ENCODE results near the gene ZNF292.
A peak's percentile ranks its signal among the peaks of the same experiment; 100 is the strongest.
"Not testable (repeated sequence)": the region's sequence is repeated elsewhere in the genome, so short reads cannot be mapped to it uniquely, and the experiment has no call there.

Gene ZNF292

GRCh38 chr6:87154993-87155841 lies at the start of gene ZNF292:
TSS of gene ZNF292 (plus strand) at chr6:87155565. CDS start at chr6:87155592, 27 bp downstream.
- peak; percentile 97 for DNase-seq

DNA sequence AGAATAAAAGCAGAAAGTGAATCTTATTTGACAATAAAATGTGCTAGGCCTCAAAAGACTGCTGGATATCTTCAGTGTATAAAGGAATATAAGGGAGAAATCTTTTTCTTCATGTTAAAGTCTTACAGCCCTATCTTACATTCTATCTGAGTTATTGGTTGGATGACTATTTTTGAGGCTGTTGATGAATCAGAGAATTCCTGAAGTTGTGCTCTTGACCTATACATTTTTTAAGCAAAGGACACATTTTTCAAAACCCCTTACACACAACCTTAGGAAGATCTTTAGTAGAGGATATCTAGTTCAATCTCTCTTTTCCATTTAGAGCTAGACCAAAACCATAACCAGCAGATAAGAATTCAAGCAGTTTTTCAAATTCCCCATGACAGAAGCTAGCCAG lies 49.5 kb upstream of the ZNF292 start:
- no peak for DNase-seq

DNA sequence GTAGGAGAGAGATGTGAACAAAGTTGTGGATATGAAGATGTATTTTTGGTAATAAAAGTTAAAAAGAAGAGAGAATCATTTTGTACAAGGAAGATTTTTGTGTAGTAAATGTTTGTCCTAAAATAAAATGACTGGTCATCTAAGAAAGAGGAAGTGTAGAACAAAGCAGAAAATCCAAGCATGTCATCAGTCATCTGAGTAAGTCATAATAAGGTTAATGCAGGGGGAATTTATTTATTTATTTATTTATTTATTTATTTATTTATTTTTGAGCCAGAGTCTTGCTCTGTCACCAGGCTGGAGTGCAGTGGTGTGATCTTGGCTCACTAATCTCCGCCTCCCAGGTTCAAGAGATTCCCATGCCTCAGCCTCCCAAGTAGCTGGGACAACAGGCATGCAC lies 44.7 kb upstream of the ZNF292 start:
- DNase-seq, result no peak

DNA sequence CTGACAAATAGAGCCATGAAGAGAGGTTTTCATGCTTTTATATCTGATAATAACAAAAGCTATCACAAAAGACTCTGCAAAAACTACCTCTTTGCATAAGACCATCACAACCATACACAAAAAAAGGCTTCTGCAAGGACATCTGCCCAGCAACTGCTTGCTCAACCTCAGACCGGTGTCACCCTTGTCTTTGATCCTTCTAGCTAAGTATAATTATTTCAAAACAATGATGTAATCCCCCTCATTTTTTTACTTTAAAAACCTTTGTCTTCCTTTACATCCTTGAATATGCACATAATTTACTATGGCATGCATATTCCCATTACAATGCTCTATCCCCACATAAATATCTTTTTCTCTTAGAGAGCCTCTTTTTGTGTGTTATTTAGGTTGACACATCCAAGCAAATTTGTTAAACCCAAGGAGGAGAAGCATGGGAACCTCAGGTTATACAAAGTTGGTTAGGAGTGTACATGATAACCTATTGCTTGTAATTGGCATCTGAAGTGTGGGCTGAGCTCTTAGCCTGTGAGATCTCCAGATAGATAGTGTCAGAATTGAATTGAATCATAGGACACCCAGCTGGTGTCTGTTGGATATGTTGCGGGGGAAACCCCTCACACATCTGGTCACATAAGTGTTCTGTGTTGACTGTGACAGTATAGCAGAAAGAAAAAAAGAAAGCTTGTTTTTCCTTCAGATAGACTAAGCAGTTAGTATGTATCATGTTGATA lies 39.8 kb upstream of the ZNF292 start:
- no peak for DNase-seq

- no peak for DNase-seq
These were observed 38.4 kb upstream of the ZNF292 start for GRCh38 chr6:87116922-87117321.

DNA sequence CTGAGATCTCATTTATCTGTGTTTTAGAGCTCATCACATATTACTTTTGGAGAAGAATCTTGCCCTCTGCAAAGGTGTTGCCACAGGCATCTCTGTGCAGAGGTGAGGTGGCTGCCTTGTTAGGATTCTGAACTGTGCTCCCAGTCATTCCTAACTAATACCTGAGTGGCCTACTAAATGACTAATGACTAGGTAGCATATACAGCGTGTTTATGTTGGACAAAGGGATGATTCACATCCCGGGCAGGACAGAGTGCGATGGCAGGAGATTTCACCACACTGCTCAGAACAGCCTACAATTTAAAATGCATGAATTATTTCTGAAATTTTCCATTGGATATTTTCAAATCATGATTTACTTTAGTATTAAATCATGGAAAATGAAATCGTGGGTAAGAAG lies 37.3 kb upstream of the ZNF292 start:
- DNase-seq, result no peak

DNA sequence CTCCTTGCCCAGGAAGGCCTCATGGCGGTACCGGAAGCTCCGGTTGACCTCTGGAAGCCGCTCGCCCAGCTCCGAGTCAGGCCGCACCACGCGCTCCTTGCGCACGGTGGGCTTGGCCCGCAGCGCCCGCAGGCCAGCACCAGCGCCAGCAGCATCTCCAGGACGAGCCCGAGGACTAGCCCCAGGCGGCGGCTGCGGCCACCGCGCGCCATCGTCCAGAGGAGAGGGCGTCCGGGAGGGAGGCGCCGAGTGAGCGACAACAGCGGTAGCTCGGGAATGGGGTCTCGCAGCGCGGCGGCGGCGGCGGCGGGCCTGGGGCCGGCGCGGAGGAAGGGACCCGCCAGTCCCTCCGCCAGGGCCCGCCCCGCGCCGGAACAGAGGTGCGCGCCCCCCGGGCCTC lies 32.9 kb upstream of the ZNF292 start:
- no peak for DNase-seq

GRCh38 chr6:87124074-87124473 lies 31.3 kb upstream of the ZNF292 start:
- DNase-seq, result no peak

DNA sequence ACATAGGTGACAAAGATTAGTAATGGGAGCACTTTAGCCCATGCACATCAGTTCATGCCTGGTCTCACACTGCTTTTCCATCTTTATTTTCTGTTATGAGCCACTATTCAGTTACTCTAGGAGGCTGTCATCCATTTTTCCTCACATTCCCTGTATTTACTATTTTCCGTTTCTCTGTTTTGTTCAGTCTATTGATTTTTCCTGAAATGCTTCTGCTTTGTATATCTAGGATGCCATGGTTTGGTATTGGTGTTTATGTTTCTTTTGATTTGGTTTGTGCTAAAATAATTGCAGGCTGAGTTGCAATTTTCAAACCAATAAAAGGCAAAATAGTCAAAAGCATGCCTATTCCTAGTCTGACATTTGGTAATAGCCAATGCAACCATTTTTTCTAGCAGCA lies 28.9 kb upstream of the ZNF292 start:
- DNase-seq, result no peak

GRCh38 chr6:87127737-87128136 lies 27.6 kb upstream of the ZNF292 start:
- no peak for DNase-seq

GRCh38 chr6:87136963-87137362 lies 18.4 kb upstream of the ZNF292 start:
- DNase-seq, result no peak

- peak; percentile 22 for DNase-seq
These were observed 16.1 kb upstream of the ZNF292 start for GRCh38 chr6:87139236-87139635.

DNA sequence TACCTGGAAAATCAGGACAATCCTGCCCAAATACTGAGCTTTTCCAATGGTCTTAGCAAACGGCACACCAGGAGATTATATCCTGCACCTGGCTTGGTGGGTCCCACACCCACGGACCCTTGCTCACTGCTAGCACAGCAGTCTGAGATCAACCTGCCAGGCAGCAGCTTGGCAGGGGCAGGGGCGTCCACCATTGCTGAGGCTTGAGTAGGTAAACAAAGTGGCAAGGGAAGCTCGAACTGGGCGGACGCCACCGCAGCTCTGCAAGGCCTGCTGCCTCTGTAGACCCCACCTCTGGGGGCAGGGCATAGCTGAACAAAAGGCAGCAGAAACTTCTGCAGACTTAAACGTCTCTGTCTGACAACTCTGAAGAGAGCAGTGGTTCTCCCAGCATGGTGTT lies 15.4 kb upstream of the ZNF292 start:
- not testable (repeated sequence) for DNase-seq

GRCh38 chr6:87146363-87146762 lies 9.0 kb upstream of the ZNF292 start:
- DNase-seq, result no peak

DNA sequence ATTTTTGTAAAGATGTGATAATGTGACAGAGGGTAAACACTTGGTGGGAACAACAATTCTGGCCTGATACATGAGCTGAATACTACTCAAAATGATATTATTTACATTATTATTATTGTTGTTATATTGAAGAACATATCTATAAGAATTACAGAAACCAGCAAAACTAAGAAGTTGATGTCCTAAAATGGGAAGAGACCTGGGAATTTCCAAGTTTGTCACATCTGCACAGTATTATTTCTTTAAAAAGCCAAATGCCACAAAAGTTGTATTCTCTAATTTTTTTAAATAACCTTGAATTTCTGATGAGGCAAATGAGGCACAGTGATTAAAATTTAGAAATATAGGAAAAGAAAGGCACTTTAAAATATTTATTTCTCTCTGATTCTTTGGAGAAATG lies 5.0 kb upstream of the ZNF292 start:
- DNase-seq, result no peak

DNA sequence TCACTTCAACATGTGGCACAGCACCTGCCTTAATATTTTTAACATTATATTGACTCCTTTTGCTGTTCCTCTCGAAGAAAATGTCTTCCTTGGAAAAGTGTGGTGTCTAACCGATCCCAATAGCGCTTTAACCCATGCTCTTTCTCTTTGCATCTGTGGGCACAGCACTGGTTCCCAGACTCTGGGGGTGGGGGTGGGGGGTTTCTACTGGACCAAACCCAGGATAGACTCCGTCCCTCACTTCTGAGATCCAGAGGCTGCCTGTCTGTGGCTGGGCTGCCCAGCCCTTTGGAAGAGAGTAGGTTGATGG lies 3.9 kb upstream of the ZNF292 start:
- no peak for DNase-seq

DNA sequence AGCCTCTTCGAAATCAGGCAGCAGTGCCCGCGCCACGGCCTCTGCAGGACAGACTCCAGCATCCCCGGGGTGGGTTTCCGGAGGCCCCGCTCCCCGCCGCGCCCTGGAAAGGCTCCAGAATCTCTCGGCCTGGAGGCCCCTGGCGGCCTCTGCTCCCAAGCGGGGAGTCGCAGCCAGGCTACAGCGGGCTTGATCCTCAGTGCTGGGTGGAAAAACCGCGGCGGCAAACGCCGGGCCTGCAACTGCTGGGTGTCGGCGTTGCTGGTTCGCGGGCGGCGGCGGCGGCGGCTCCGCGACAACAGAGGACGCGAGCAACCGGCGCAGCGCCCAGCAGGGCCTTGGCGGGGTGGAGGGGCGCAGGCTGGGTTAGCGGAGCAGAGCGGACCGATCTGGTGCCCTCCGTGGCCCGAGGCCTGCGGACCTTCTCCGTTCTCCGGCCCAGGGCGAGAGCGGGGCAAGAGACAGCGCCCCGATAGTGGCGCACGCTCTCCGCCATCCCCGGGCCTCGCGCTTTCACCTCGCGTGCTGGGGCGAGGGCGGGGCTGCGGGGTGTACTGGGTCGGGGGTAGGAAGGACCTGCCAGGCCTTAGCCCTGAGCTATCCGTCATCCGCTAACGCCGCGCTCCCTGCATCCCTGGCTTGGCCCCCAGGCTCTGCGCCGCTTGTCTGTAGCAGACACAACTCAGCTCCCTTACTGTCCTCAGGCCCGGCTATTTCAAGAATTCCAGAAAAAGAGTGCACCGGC lies 3.4 kb upstream of the ZNF292 start:
- no peak for DNase-seq

- DNase-seq, result no peak
These were observed 2.8 kb upstream of the ZNF292 start for GRCh38 chr6:87152526-87152955.

- DNase-seq, result no peak
These were observed 748 bp upstream of the ZNF292 start for GRCh38 chr6:87154641-87154992.

- peak; percentile 52 for DNase-seq
These were observed 764 bp downstream of the ZNF292 start for GRCh38 chr6:87155842-87156815.

DNA sequence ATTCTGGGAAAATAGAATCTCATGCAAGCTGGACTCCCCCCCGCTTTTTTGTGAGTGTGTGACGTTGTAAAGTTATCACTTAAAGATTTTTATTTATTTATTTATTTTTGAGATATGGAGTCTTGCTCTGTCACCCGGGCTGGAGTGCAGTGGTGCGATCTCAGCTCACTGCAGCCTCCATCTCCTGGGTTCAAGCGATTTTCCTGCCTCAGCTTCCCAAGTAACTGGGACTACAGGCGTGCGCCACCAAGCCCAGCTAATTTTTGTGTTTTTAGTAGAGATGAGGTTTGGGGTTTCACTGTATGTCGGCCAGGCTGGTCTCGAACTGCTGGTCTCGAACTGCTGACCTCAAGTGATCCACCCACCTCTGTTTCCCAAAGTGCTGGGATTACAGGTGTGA lies 2.2 kb downstream of the ZNF292 start:
- not testable (repeated sequence) for DNase-seq

GRCh38 chr6:87161299-87161698 lies 5.9 kb downstream of the ZNF292 start:
- no peak for DNase-seq

GRCh38 chr6:87164004-87164403 lies 8.6 kb downstream of the ZNF292 start:
- no peak for DNase-seq
